WI38 (cell line): Measurements from ENCODE around the gene CNTFR.

ENCODE experiments used
- H3K4me3 ChIP-seq: 2 replicates; pipeline ENCODE4 v1.5.1; 2011; ENCODE audit warnings: low read depth, mild to moderate bottlenecking, control low read depth, low read length
- TF ChIP-seq, protein P1 (sequence below): IDR thresholded peaks from 2 replicates; pipeline ENCODE4 v1.5.1; 2012; ENCODE audit warnings: low read depth, mild to moderate bottlenecking, control low read depth, low read length

Gene CNTFR

GRCh38 chr9:34524349-34524748 is 65.2 kb downstream of the CNTFR start:
- no peak overlapping the region for H3K4me3 ChIP-seq
- TF ChIP-seq, protein P1, sequence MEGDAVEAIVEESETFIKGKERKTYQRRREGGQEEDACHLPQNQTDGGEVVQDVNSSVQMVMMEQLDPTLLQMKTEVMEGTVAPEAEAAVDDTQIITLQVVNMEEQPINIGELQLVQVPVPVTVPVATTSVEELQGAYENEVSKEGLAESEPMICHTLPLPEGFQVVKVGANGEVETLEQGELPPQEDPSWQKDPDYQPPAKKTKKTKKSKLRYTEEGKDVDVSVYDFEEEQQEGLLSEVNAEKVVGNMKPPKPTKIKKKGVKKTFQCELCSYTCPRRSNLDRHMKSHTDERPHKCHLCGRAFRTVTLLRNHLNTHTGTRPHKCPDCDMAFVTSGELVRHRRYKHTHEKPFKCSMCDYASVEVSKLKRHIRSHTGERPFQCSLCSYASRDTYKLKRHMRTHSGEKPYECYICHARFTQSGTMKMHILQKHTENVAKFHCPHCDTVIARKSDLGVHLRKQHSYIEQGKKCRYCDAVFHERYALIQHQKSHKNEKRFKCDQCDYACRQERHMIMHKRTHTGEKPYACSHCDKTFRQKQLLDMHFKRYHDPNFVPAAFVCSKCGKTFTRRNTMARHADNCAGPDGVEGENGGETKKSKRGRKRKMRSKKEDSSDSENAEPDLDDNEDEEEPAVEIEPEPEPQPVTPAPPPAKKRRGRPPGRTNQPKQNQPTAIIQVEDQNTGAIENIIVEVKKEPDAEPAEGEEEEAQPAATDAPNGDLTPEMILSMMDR: no peak

- H3K4me3 ChIP-seq: peak within 1 kb of the TSS; percentile 29; the same call in 1 of the 2 replicates
- TF ChIP-seq, protein P1: no peak
Observed at GRCh38 chr9:34522971-34523797, 66.3 kb downstream of the CNTFR start, which contains the start of gene ENHO. ENHO (minus strand) TSS chr9:34522990; CDS start chr9:34521695, 1,295 bp downstream.

GRCh38 chr9:34522091-34522887 is 67.2 kb downstream of the CNTFR start:
- TF ChIP-seq, protein P1: no peak

DNA sequence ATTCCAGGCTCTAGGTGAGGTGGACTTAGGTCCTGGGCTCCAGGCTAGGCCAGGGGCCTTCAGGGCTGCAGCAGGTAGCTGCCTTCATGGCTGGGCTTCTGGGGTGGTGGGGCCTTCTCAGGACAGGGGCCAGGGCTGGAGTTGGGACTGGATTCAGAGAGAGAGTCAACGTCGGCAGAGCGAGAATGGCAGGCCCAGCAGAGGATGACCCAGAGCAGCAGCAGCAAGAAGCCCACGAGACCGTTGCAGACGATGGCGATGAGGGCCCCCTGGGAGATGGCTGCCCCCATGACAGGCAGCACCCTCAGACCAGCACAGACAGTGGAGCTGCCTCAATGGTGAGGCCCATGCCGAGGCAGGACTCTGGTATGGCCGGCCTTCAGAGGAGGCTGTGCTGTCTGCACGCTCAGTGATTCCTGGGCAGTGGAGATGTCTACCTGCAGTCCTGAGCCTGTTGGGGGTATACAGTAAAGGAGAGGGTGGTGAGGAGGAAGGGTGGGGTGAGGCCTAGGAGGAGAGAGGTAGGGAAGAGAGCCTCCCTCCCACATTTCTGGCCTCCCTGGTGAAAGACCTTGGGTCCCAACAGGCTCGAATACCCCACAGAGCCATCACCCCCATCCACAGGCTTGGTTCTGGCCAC is 68.0 kb downstream of the CNTFR start:
- TF ChIP-seq, protein P1: no peak
- H3K4me3 ChIP-seq: no peak overlapping the region

More at GRCh38 chr9:34522091-34522887, 67.2 kb downstream of the CNTFR start:
- H3K4me3 ChIP-seq: 0 out of 2 replicates have a peak overlapping the region, but pooled peaks have one; percentile 29

- H3K4me3 ChIP-seq: no peak overlapping the region
- TF ChIP-seq, protein P1: no peak
Observed at GRCh38 chr9:34520505-34521385, 68.8 kb downstream of the CNTFR start.

- TF ChIP-seq, protein P1: no peak
- no peak overlapping the region for H3K4me3 ChIP-seq
Observed at GRCh38 chr9:34520096-34520495, 69.4 kb downstream of the CNTFR start.
